Sigmoid colon (tissue), 7 donors: ENCODE results near the gene EIPR1. TPM values are rescaled to one million over a fixed set of nuclear protein-coding genes. Genes with fewer than 3 reads are reported as not detected.

Experiments used
- DNase-seq: peaks from one replicate; pipeline ENCODE4 v3.0.0-alpha.2; 2019
- H3K27ac ChIP-seq, 4 donors: fragments of 200-600 bp; sonication (generic); one replicate each; pipeline ENCODE4 v1.5.1; 2016 to 2019; ENCODE audit warnings: mild to moderate bottlenecking in 1 of 4
- H3K27me3 ChIP-seq, 3 donors: fragments of 200-600 bp; sonication (generic); one replicate each; pipeline ENCODE4 v1.5.1; 2019; ENCODE audit warnings: mild to moderate bottlenecking in 1 of 3
- H3K36me3 ChIP-seq, 4 donors: fragments of 200-600 bp; sonication (generic); one replicate each; pipeline ENCODE4 v1.5.1; 2016 to 2019
- H3K4me1 ChIP-seq, 4 donors: fragments of 200-600 bp; sonication (generic); one replicate each; pipeline ENCODE4 v1.5.1; 2017 to 2019
- H3K4me3 ChIP-seq, 4 donors: fragments of 200-600 bp; sonication (generic); one replicate each; pipeline ENCODE4 v1.5.1; 2017 to 2019; ENCODE audit warnings: mild to moderate bottlenecking in 2 of 4, moderate library complexity in 1 of 4
- H3K9me3 ChIP-seq, 4 donors: fragments of 200-600 bp in 3 of 4; sonication (generic) in 3 of 4; one replicate each; pipeline versions ENCODE4 v1.5.1 to v1.6.1; 2013 to 2019
- CTCF ChIP-seq, 4 experiments: fragments of 450-650 bp in 3 of 4; fragments of 200-600 bp in 1 of 4; IDR thresholded peaks; one replicate each; pipeline ENCODE4 v1.5.1; 2016 to 2019; ENCODE audit warnings: antibody characterized with exemption in 4 of 4, mild to moderate bottlenecking in 3 of 4, moderate library complexity in 2 of 4
- EP300 ChIP-seq, 4 donors: sonication (generic); formaldehyde crosslinking; IDR thresholded peaks; one replicate each; pipeline ENCODE4 v1.6.1; 2017; ENCODE audit warnings: antibody characterized with exemption in 4 of 4
- POLR2A ChIP-seq, 2 donors: fragments of 450-650 bp; IDR thresholded peaks; one replicate each; pipeline ENCODE4 v1.6.1; 2016; ENCODE audit warnings: antibody characterized with exemption in 2 of 2, mild to moderate bottlenecking in 2 of 2, moderate library complexity in 2 of 2
- POLR2AphosphoS5 ChIP-seq, 4 donors: sonication (generic); formaldehyde crosslinking; IDR thresholded peaks; one replicate each; pipeline ENCODE4 v1.6.1; 2017; ENCODE audit warnings: antibody characterized with exemption in 4 of 4
- WGBS, 2 donors: extraction: QIAGEN DNeasy Blood & Tissue Kit; methylation state at CpG; one replicate each; pipeline ENCODE4 v1.1.7; 2013; 5-methylcytosine and 5-hydroxymethylcytosine counted together
- intact Hi-C: fragments of 100-400 bp; cut with DNase I; formaldehyde crosslinking; loops from one replicate; pipeline ENCODE4 v1.15.1; 2023
- polyA plus RNA-seq, 3 donors: library from polyadenylated mRNA; stranded (reverse); fragments of 200-250 nt; gene quantifications; one replicate each; pipeline ENCODE4 v1.2.3, GENCODE V29; 2013
- total RNA-seq, 4 donors: library from RNA; depleted of rRNA; stranded (reverse); fragments of >200 nt; gene quantifications; one replicate each; pipeline ENCODE4 v1.1.0, GENCODE V29; 2016
- donor health status: healthy with polysubstance abuse.
- donor health status: Bipolar disorder and iron deficiency.
- donor health status: healthy.

Gene EIPR1
- total and polyA plus RNA-seq, 7 donors = 12.2 to 27.0 (median 20.0) TPM

GRCh38 chr2:3214806-3215404, 162.7 kb downstream of the EIPR1 start:
- TF ChIP-seq EP300 (IDR thresholded peaks at IDR 0.05) (no peak), POLR2A (IDR thresholded peaks at IDR 0.05) (no peak)
- H3K4me1 ChIP-seq = no peaks in the 10 kb centered on the region
- H3K27me3 ChIP-seq = no peaks in the 10 kb centered on the region
- WGBS, 2 donors = 80 to 83% methylated on average over 10 of the region's 10 CpGs
- H3K36me3 ChIP-seq = peaks cover 0 to 4% (median 0%) of the 10 kb centered on the region in 4 donors
- no peak overlapping the region for H3K4me3 ChIP-seq
- intact Hi-C loops = no loop called here
- peaks cover 0 to under 1% (median 0%) of the 10 kb centered on the region in 4 donors for H3K9me3 ChIP-seq
- no peak overlapping the region for H3K27ac ChIP-seq
- DNase-seq = no peak

- Histone ChIP-seq H3K27ac (no peak overlapping the region), H3K4me1 (no peaks in the 10 kb centered on the region), H3K9me3 (no peaks in the 10 kb centered on the region), H3K27me3 (no peaks in the 10 kb centered on the region), H3K36me3 (peaks cover 0 to 4% (median 0%) of the 10 kb centered on the region in 4 donors), H3K4me3 (no peak overlapping the region)
- intact Hi-C loops = no loop called here
- TF ChIP-seq POLR2AphosphoS5 (IDR thresholded peaks at IDR 0.05) (no peak), CTCF (IDR thresholded peaks at IDR 0.05) (no peak), POLR2A (IDR thresholded peaks at IDR 0.05) (no peak), EP300 (IDR thresholded peaks at IDR 0.05) (no peak)
- DNase-seq = no peak
- WGBS, 2 donors = 84 to 94% methylated on average over 7 of the region's 7 CpGs
These were observed 163.6 kb downstream of the EIPR1 start for GRCh38 chr2:3214065-3214464.

DNA sequence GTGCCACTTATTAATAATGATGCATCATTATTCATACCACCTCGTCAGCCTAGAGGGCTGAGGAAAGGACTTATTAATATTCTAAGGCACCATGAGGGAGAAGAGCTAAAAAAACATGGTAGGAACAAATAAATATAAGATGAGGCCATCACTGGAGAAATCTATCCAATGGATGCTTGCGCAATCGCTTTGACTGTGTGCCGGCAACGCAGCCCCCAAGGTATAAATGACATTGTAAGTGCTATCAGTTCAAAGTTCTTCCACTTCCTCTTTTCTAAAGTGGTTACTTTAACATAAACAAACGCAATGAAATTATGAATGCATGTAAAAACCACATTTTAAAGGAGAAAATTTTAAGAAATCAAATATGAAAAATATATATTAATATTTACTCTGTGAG, 164.6 kb downstream of the EIPR1 start:
- H3K36me3 ChIP-seq = peaks cover 0 to 4% (median 0%) of the 10 kb centered on the region in 4 donors
- no peaks in the 10 kb centered on the region for H3K9me3 ChIP-seq
- 95 to 96% methylated on average over 6 of the region's 6 CpGs for WGBS, 2 donors
- H3K4me3 ChIP-seq = no peak overlapping the region
- H3K4me1 ChIP-seq = no peaks in the 10 kb centered on the region
- no peak for TF ChIP-seq POLR2AphosphoS5 (IDR thresholded peaks at IDR 0.05)
- TF ChIP-seq POLR2A (IDR thresholded peaks at IDR 0.05) = no peak
- TF ChIP-seq CTCF (IDR thresholded peaks at IDR 0.05) = no peak
- no peaks in the 10 kb centered on the region for H3K27me3 ChIP-seq
- intact Hi-C loops = no loop called here
- no peak overlapping the region for H3K27ac ChIP-seq
- DNase-seq = no peak

DNA sequence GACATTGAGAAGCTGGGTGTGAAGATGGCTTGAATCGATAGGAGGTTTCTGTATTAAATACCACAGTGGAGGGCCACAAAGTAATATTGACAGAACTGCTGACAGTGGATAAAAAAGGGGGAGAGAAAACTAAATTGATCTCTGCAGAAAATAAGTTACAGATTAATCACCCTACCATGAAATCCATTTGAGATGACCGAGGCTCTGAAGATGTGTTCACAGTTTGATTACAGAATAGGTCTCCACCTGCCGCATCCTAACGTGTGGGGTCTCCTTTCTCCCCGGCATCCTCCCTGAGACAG, 165.6 kb downstream of the EIPR1 start:
- no peak overlapping the region for H3K27ac ChIP-seq
- intact Hi-C loops = no loop called here
- no peaks in the 10 kb centered on the region for H3K4me1 ChIP-seq

More for the DNA sequence above, 165.6 kb downstream of the EIPR1 start:
- H3K36me3 ChIP-seq = peaks cover 0 to 4% (median 0%) of the 10 kb centered on the region in 4 donors
- no peaks in the 10 kb centered on the region for H3K9me3 ChIP-seq
- no peaks in the 10 kb centered on the region for H3K27me3 ChIP-seq
- TF ChIP-seq CTCF (IDR thresholded peaks at IDR 0.05) = no peak
- no peak for TF ChIP-seq POLR2AphosphoS5 (IDR thresholded peaks at IDR 0.05)
- TF ChIP-seq EP300 (IDR thresholded peaks at IDR 0.05) = no peak
- no peak for TF ChIP-seq POLR2A (IDR thresholded peaks at IDR 0.05)
- no peak for DNase-seq
- no peak overlapping the region for H3K4me3 ChIP-seq
- 96 to 98% methylated on average over 5 of the region's 5 CpGs for whole genome bisulfite sequencing, 2 donors
